Activated CD8-positive, alpha-beta T cell treated with anti-CD3 and anti-CD28 coated beads, Interleukin-2, amount 10 ng/mL, durations not matched to agents 7 days and 5 days (primary cell): ENCODE measurements around the gene PRR19. TPM values are rescaled to one million over a fixed set of nuclear protein-coding genes. Genes with fewer than 3 reads are reported as not detected.
"Not testable (repeated sequence)": the region's sequence is repeated elsewhere in the genome, so short reads cannot be mapped to it uniquely, and the experiment has no call there.

Experiments
- ATAC-seq: fragments of 150-1000 bp; cut with Tn5 transposase; one replicate; pipeline ENCODE4 v1.10.0; 2021; ENCODE audit warnings: moderate library complexity
- CTCF ChIA-PET: fragments of 350-600 bp; sonication (Branson Sonifier 250); formaldehyde crosslinking; loops from one replicate; lab custom pipeline; 2021; ENCODE audit warnings: antibody characterized with exemption; lab: Charles Lee
- POLR2A ChIA-PET: fragments of 350-600 bp; sonication (Branson Sonifier 250); formaldehyde crosslinking; loops from one replicate; lab custom pipeline; 2021; ENCODE audit warnings: antibody characterized with exemption; lab: Charles Lee
- DNase-seq: peaks from one replicate; pipeline ENCODE4 v3.0.0-alpha.2; 2020
- H3K27ac Mint-ChIP-seq: one replicate; pipeline ENCODE4 v1.8.0; 2021; ENCODE audit warnings: mild to moderate bottlenecking, mixed read lengths
- H3K27me3 Mint-ChIP-seq: one replicate; pipeline ENCODE4 v1.8.0; 2021; ENCODE audit warnings: low read depth, mixed read lengths
- H3K36me3 Mint-ChIP-seq: one replicate; pipeline ENCODE4 v1.8.0; 2021; ENCODE audit warnings: low read depth, mixed read lengths
- H3K4me1 Mint-ChIP-seq: one replicate; pipeline ENCODE4 v1.8.0; 2021; ENCODE audit warnings: low read depth, mixed read lengths
- H3K4me3 Mint-ChIP-seq: one replicate; pipeline ENCODE4 v1.8.0; 2021; ENCODE audit warnings: mild to moderate bottlenecking, mixed read lengths
- H3K9me3 Mint-ChIP-seq: one replicate; pipeline ENCODE4 v1.8.0; 2022; ENCODE audit warnings: mixed read lengths; ENCODE audit not compliant: insufficient read depth
- total RNA-seq, 2 experiments: library from RNA; stranded (reverse); gene quantifications; one replicate each; pipeline ENCODE4 v1.2.3, GENCODE V29; 2021

Gene PRR19
- total RNA-seq, 2 experiments from 2014 or later: 0.44 to 0.55 TPM

- no peaks in the 10 kb centered on the region for H3K36me3 Mint-ChIP-seq
- no peak overlapping the region for H3K4me3 Mint-ChIP-seq
- H3K9me3 Mint-ChIP-seq: no peaks in the 10 kb centered on the region
- H3K4me1 Mint-ChIP-seq: peaks cover 15% of the 10 kb centered on the region
- DNase-seq (no peak), ATAC-seq (no peak)
- CTCF ChIA-PET: no interaction called here
- H3K27me3 Mint-ChIP-seq: no peaks in the 10 kb centered on the region
- POLR2A ChIA-PET: interaction anchor here (0.8 kb wide), 1 partner anchor 25 kb away, joined by 3 read pairs; no protein-coding TSS in a partner anchor
- no peak overlapping the region for H3K27ac Mint-ChIP-seq
Measured at GRCh38 chr19:42330241-42330711, 28.3 kb downstream of the PRR19 start.

GRCh38 chr19:42331333-42331732 is 29.4 kb downstream of the PRR19 start:
- ATAC-seq, H3K27me3 Mint-ChIP-seq, H3K27ac Mint-ChIP-seq, DNase-seq, H3K36me3 Mint-ChIP-seq, H3K4me3 Mint-ChIP-seq, POLR2A ChIA-PET, H3K9me3 Mint-ChIP-seq, H3K4me1 Mint-ChIP-seq: not testable (repeated sequence)
- CTCF ChIA-PET: interaction anchor here (0.6 to 1.1 kb wide), 3 partner anchors 11 to 230 kb away, joined by 3 to 4 read pairs (median 4); no protein-coding TSS in a partner anchor

GRCh38 chr19:42332059-42332458 is 30.1 kb downstream of the PRR19 start:
- H3K9me3 Mint-ChIP-seq: no peaks in the 10 kb centered on the region
- H3K36me3 Mint-ChIP-seq: no peaks in the 10 kb centered on the region
- H3K4me3 Mint-ChIP-seq: no peak overlapping the region
- ChIA-PET CTCF (interaction anchor here (1.0 to 1.1 kb wide), 2 partner anchors 11 to 109 kb away, joined by 3 to 4 read pairs; no protein-coding TSS in a partner anchor), POLR2A (no interaction called here)
- ATAC-seq (no peak), DNase-seq (no peak)
- no peak overlapping the region for H3K27ac Mint-ChIP-seq
- H3K27me3 Mint-ChIP-seq: no peaks in the 10 kb centered on the region
- peaks cover 2% of the 10 kb centered on the region for H3K4me1 Mint-ChIP-seq

GRCh38 chr19:42333018-42333417 is 31.1 kb downstream of the PRR19 start:
- Mint-ChIP-seq H3K36me3 (no peaks in the 10 kb centered on the region), H3K4me3 (no peak overlapping the region), H3K27me3 (no peaks in the 10 kb centered on the region), H3K27ac (no peak overlapping the region), H3K9me3 (no peaks in the 10 kb centered on the region), H3K4me1 (no peaks in the 10 kb centered on the region)
- no peak for DNase-seq
- ChIA-PET CTCF (no interaction called here), POLR2A (no interaction called here)
- ATAC-seq: no peak

DNA sequence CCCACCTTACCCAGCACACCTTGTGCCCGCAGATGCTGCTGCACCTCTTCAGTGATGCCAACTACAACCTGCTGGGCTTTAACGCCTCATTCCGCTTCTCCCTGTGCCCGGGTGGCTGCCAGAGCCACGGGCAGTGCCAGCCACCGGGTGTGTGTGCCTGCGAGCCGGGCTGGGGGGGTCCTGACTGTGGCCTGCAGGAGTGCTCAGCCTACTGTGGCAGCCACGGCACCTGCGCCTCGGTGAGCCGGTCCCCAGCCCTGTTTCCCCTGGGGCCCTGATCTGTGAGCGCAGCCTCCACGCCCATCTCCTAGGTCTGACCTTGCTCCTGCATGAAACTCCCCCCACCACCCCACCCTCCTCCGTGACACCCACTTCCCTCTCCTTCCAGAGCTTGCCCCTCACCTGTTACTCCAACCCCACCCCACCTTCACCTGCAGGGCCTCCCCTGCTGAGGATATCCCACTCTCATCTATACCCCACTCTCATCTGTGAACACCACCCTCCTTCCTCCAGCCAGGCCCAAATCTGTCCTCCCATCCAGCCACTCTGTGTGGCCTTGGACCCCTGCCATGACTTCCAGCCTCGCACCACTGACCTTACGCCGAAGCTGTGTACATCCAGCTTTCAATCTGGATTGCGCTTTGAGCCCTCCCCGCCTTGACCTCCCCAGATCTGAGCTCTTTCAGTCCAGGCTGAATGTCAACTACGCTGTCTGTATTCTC is 32.2 kb downstream of the PRR19 start:
- no peaks in the 10 kb centered on the region for H3K4me1 Mint-ChIP-seq
- H3K9me3 Mint-ChIP-seq: no peaks in the 10 kb centered on the region
- POLR2A ChIA-PET: no interaction called here
- H3K4me3 Mint-ChIP-seq: no peak overlapping the region
- no peak overlapping the region for H3K27ac Mint-ChIP-seq
- no peaks in the 10 kb centered on the region for H3K36me3 Mint-ChIP-seq
- ATAC-seq (no peak), DNase-seq (no peak)
- H3K27me3 Mint-ChIP-seq: no peaks in the 10 kb centered on the region
- CTCF ChIA-PET: no interaction called here

- POLR2A ChIA-PET: no interaction called here
- Mint-ChIP-seq H3K27me3 (no peaks in the 10 kb centered on the region), H3K4me3 (no peak overlapping the region), H3K36me3 (no peaks in the 10 kb centered on the region), H3K4me1 (no peaks in the 10 kb centered on the region), H3K27ac (no peak overlapping the region), H3K9me3 (no peaks in the 10 kb centered on the region)
- CTCF ChIA-PET: no interaction called here
- DNase-seq (no peak), ATAC-seq (no peak)
Measured at GRCh38 chr19:42334697-42335373, 32.9 kb downstream of the PRR19 start.

DNA sequence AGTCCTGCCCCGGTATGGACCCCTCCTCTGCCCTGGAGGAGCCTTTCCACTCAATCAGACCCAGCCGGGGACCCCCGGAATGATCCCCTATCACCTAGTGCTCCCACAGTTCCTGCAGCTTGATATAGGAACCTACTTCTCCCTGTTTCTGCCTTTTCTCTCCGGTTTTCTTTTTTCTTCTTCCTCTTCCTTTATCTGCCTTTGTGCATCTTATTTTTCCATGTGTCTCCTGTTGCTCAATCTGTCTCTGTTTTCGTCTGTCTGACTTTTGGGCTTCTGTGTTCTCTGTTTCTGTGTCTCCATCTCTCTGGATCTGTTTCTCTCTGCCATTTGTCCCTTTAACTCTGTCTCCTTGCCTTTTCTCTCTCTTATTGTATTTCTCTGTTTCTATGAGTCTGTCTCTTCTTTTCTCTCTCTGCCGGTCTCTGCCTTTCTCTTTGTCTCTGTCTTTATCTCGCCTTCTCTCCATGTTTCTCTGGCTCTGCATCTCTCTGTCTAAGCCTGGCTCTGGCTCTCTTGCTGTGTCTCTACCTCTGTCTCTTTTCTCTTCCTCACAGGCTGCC is 33.5 kb downstream of the PRR19 start:
- H3K4me1 Mint-ChIP-seq: no peaks in the 10 kb centered on the region
- no peaks in the 10 kb centered on the region for H3K36me3 Mint-ChIP-seq
- H3K27me3 Mint-ChIP-seq: no peaks in the 10 kb centered on the region
- H3K9me3 Mint-ChIP-seq: no peaks in the 10 kb centered on the region
- H3K4me3 Mint-ChIP-seq: no peak overlapping the region
- ATAC-seq (no peak), DNase-seq (no peak)
- POLR2A ChIA-PET: no interaction called here
- CTCF ChIA-PET: no interaction called here
- no peak overlapping the region for H3K27ac Mint-ChIP-seq

- Mint-ChIP-seq H3K4me1 (no peaks in the 10 kb centered on the region), H3K27me3 (no peaks in the 10 kb centered on the region), H3K27ac (no peak overlapping the region), H3K9me3 (no peaks in the 10 kb centered on the region), H3K36me3 (no peaks in the 10 kb centered on the region), H3K4me3 (no peak overlapping the region)
- no peak for DNase-seq
- ATAC-seq: no peak
- CTCF ChIA-PET: no interaction called here
- POLR2A ChIA-PET: no interaction called here
Measured at GRCh38 chr19:42335971-42336370, 34.0 kb downstream of the PRR19 start.

DNA sequence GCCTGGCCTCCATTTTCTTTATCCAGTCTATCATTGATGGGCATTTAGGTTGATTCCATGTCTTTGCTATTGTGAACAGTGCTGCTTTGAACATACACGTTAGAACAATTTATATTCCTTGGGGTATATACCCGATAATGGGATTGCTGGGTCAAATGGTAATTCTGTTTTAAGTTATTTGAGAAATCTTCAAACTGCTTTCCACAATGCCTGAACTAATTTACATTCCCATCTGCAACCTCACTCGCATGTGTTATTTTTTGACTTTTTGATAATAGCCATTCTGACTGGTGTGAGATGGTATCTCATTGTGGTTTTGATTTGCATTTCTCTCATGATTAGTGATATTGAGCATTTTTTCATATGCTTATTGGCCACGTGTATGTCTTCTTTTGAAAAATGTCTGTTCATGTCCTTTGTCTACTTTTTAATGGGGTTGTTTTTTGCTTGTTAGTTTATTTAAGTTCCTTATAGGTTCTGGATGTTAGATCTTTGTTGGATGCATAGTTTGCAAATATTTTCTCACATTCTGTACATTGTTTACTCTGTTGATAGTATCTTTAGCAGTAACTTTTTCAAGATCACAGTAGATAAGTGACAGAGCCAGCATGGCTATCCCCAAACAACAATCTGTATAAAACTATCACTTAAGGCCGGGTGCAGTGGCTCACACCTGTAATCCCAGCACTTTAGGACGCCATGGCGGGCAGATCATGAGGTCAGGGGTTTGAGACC is 37.4 kb downstream of the PRR19 start:
- H3K4me3 Mint-ChIP-seq, CTCF ChIA-PET, H3K27me3 Mint-ChIP-seq, ATAC-seq, DNase-seq, H3K36me3 Mint-ChIP-seq, H3K9me3 Mint-ChIP-seq, POLR2A ChIA-PET, H3K27ac Mint-ChIP-seq, H3K4me1 Mint-ChIP-seq: not testable (repeated sequence)

- POLR2A ChIA-PET, ATAC-seq, CTCF ChIA-PET: not testable (repeated sequence)
Measured at GRCh38 chr19:42339922-42340321, 38.0 kb downstream of the PRR19 start.

GRCh38 chr19:42343344-42344110 is 41.6 kb downstream of the PRR19 start:
- DNase-seq (no peak), ATAC-seq (no peak)
- no peaks in the 10 kb centered on the region for H3K36me3 Mint-ChIP-seq
- no peaks in the 10 kb centered on the region for H3K4me1 Mint-ChIP-seq
- no peaks in the 10 kb centered on the region for H3K9me3 Mint-ChIP-seq
- H3K4me3 Mint-ChIP-seq: no peak overlapping the region
- CTCF ChIA-PET: interaction anchor here (0.7 kb wide), 1 partner anchor 11 kb away, joined by 3 read pairs; no protein-coding TSS in a partner anchor
- no peak overlapping the region for H3K27ac Mint-ChIP-seq
- H3K27me3 Mint-ChIP-seq: no peaks in the 10 kb centered on the region
- POLR2A ChIA-PET: no interaction called here

More at GRCh38 chr19:42339922-42340321, 38.0 kb downstream of the PRR19 start:
- not testable (repeated sequence) for H3K4me3 Mint-ChIP-seq, H3K27ac Mint-ChIP-seq, H3K27me3 Mint-ChIP-seq, H3K36me3 Mint-ChIP-seq, DNase-seq, H3K9me3 Mint-ChIP-seq, H3K4me1 Mint-ChIP-seq
